ENCODE data around the gene DNAH11. TPM values are rescaled to one million over a fixed set of nuclear protein-coding genes. Genes with fewer than 3 reads are reported as not detected.

Gene DNAH11
- total and polyA plus RNA-seq, 2 of the 8 experiments (the other 6 are each of a cell fraction or from before 2014, with no cell fraction given), result 1.8 to 4.9 TPM

DNA sequence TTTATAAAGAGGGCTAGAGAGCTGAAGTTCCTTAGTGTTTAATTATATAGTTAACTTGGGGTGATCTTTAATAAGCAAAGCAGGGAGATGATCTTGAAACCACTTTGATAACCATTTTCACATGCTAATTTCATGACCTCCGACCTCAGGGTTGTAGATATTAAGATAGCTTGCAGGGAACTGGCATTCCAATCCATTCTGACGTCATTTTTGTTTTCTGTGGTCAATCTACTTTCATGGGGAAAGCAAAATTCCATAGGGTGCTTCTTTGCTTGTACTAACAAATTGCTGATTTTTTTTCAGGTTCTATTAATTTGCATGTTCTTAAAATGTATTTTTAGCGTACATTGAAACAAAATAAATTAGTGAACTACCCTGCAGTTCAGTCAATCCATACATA lies 263.5 kb downstream of the DNAH11 start:
- H3K4me3 ChIP-seq (ENCODE audit: extremely low read depth in 1 of 4, insufficient read depth in 2 of 4, low read depth in 3 of 4, low read length in 4 of 4), result no peak overlapping the region
- H4K91ac ChIP-seq (replicated peaks; ENCODE audit: insufficient read length, low read length), result no peak overlapping the region
- no peak overlapping the region for H2BK20ac ChIP-seq (ENCODE audit: low read length)
- H3K27me3 ChIP-seq (replicated peaks in 1 of 4; ENCODE audit: control insufficient read depth in 3 of 4, extremely low read depth in 1 of 4, insufficient read depth in 3 of 4, low read length in 3 of 4), result no peaks in the 10 kb centered on the region
- no peak overlapping the region for H4K8ac ChIP-seq (ENCODE audit: extremely low read depth, insufficient read depth, low read length)
- H3K9ac ChIP-seq (replicated peaks in 1 of 4; ENCODE audit: extremely low read depth in 1 of 4, low read depth in 3 of 4, low read length in 3 of 4), result no peak overlapping the region
- DNase-seq (ENCODE audit: low read depth in 1 of 2, low spot score in 2 of 2) (no peak), FAIRE-seq (no peak)
- ChIA-PET POLR2A (ENCODE audit: partially characterized antibody) (no interaction called here), CTCF (ENCODE audit: partially characterized antibody) (interaction anchor here (1.1 to 1.2 kb wide), 2 partner anchors 13 to 277 kb away, joined by 3 to 4 read pairs; no protein-coding TSS in a partner anchor)
- H3K56ac ChIP-seq (replicated peaks; ENCODE audit: insufficient read length, low read depth, low read length), result no peak overlapping the region
- H3K9me3 ChIP-seq (ENCODE audit: insufficient read depth in 2 of 2, low read depth in 1 of 2, low read length in 1 of 2), result no peaks in the 10 kb centered on the region
- H4K20me1 ChIP-seq (replicated peaks in 1 of 2; ENCODE audit: control insufficient read depth in 1 of 2, insufficient read depth in 2 of 2, low read length in 2 of 2), result no peaks in the 10 kb centered on the region
- no peaks in the 10 kb centered on the region for H3K4me1 ChIP-seq (replicated peaks in 1 of 4; ENCODE audit: control insufficient read depth in 3 of 4, insufficient read depth in 4 of 4, low read length in 3 of 4)
- no peaks in the 10 kb centered on the region for H3K36me3 ChIP-seq (ENCODE audit: control insufficient read depth in 2 of 4, insufficient read depth in 4 of 4, low read length in 3 of 4)
- H3K4me2 ChIP-seq (ENCODE audit: insufficient read depth in 1 of 2, low read depth in 2 of 2, low read length in 2 of 2), result no peak overlapping the region
- no peak overlapping the region for H4K5ac ChIP-seq (ENCODE audit: insufficient read length, low read depth, low read length)
- WGBS, 2 experiments (ENCODE audit: extremely low coverage in 1 of 2, insufficient coverage in 1 of 2, insufficient read length in 1 of 2, insufficient replicate concordance in 2 of 2, low coverage in 1 of 2, low lambda C conversion rate in 2 of 2, missing lambda C conversion rate in 1 of 2), result 84% methylated on average over 3 of the region's 3 CpGs; no CpG with 5 or more reads in 1 of the 2 experiments
- no peaks in the 10 kb centered on the region for H3K79me1 ChIP-seq (ENCODE audit: low read depth, low read length)
- H2BK5ac ChIP-seq (ENCODE audit: low read depth, low read length), result no peak overlapping the region
- no peak overlapping the region for H3K23ac ChIP-seq (ENCODE audit: insufficient read length)
- H2BK12ac ChIP-seq (ENCODE audit: low read depth, low read length), result no peak overlapping the region
- no peaks in the 10 kb centered on the region for H3K23me2 ChIP-seq (ENCODE audit: low read depth, low read length)
- no peak overlapping the region for H2BK15ac ChIP-seq (ENCODE audit: low read length)
- no peak overlapping the region for H2AK5ac ChIP-seq (ENCODE audit: low read depth, low read length)
- no peak overlapping the region for H3K14ac ChIP-seq (ENCODE audit: insufficient read length)
- no peak overlapping the region for H3K27ac ChIP-seq (ENCODE audit: low read depth, low read length)
- no peak overlapping the region for H3K18ac ChIP-seq (ENCODE audit: extremely low read depth, low read length)
- no peak overlapping the region for H2AFZ ChIP-seq (ENCODE audit: low read length)
- H2BK120ac ChIP-seq (replicated peaks; ENCODE audit: low read depth, low read length), result no peak overlapping the region
- H3K79me2 ChIP-seq (ENCODE audit: control insufficient read depth in 1 of 2, insufficient read depth in 2 of 2, low read length in 2 of 2), result no peaks in the 10 kb centered on the region
- no peak overlapping the region for H3K4ac ChIP-seq (replicated peaks; ENCODE audit: insufficient read length, low read depth, low read length)
- TF ChIP-seq JUN (IDR thresholded peaks at IDR 0.05; ENCODE audit: low read depth, low read length) (no peak), CBX8 (IDR thresholded peaks at IDR 0.05; ENCODE audit: borderline replicate concordance, low read depth, low read length) (no peak), JUND (IDR thresholded peaks at IDR 0.05; ENCODE audit: low read length) (no peak)
